ENCODE results near the gene TOR3A. TPM values are rescaled to one million over a fixed set of nuclear protein-coding genes. Genes with fewer than 3 reads are reported as not detected.

The TOR3A gene
- total RNA-seq, 4 donors from 2014 or later = 17.8 to 40.5 (median 31.4) TPM

GRCh38 chr1:179107706-179108629 lies 26.1 kb downstream of the TOR3A start:
- no peak for ATAC-seq
- TF ChIP-seq POLR2A (IDR thresholded peaks at IDR 0.05) = no peak
- no peak for TF ChIP-seq CTCF (IDR thresholded peaks at IDR 0.05)
- no peak for TF ChIP-seq EP300 (IDR thresholded peaks at IDR 0.05)
- no peak for TF ChIP-seq POLR2AphosphoS5 (IDR thresholded peaks at IDR 0.05)
- no peaks in the 10 kb centered on the region for H3K4me1 ChIP-seq
- H3K27ac ChIP-seq = no peak overlapping the region
- no peaks in the 10 kb centered on the region for H3K9me3 ChIP-seq
- H3K4me3 ChIP-seq = no peak overlapping the region
- 83 to 97% methylated on average over 4 to 6 of the region's 15 CpGs for WGBS, 2 donors (ENCODE audit: low coverage in 1 of 2)
- H3K36me3 ChIP-seq = peaks cover 0 to 68% of the 10 kb centered on the region in 2 donors
- no peaks in the 10 kb centered on the region for H3K27me3 ChIP-seq

- H3K4me1 ChIP-seq = no peaks in the 10 kb centered on the region
- no peak overlapping the region for H3K27ac ChIP-seq
- H3K36me3 ChIP-seq = peaks cover 0 to 73% of the 10 kb centered on the region in 2 donors
- TF ChIP-seq POLR2AphosphoS5 (IDR thresholded peaks at IDR 0.05) (no peak), CTCF (IDR thresholded peaks at IDR 0.05) (no peak), POLR2A (IDR thresholded peaks at IDR 0.05) (no peak), EP300 (IDR thresholded peaks at IDR 0.05) (no peak)
- no peaks in the 10 kb centered on the region for H3K27me3 ChIP-seq
- H3K4me3 ChIP-seq = no peak overlapping the region
- H3K9me3 ChIP-seq = no peaks in the 10 kb centered on the region
- ATAC-seq = no peak
- WGBS, 2 donors (ENCODE audit: low coverage in 1 of 2) = no CpG with 5 or more reads among the region's 2 CpGs
Observed at GRCh38 chr1:179108644-179109043, 26.8 kb downstream of the TOR3A start.

- H3K4me3 ChIP-seq = no peak overlapping the region
- H3K9me3 ChIP-seq = no peaks in the 10 kb centered on the region
- no peak for ATAC-seq
- no peak for TF ChIP-seq POLR2AphosphoS5 (IDR thresholded peaks at IDR 0.05)
- H3K27ac ChIP-seq = no peak overlapping the region
- H3K27me3 ChIP-seq = no peaks in the 10 kb centered on the region
- 33 to 82% methylated on average over 1 to 3 of the region's 3 CpGs for WGBS, 2 donors (ENCODE audit: low coverage in 1 of 2)
- peaks cover 0 to 90% of the 10 kb centered on the region in 2 donors for H3K36me3 ChIP-seq
- no peaks in the 10 kb centered on the region for H3K4me1 ChIP-seq
Observed at GRCh38 chr1:179115181-179115580, 33.3 kb downstream of the TOR3A start.

GRCh38 chr1:179119513-179119912 lies 37.6 kb downstream of the TOR3A start:
- TF ChIP-seq POLR2AphosphoS5 (IDR thresholded peaks at IDR 0.05) = no peak
- TF ChIP-seq CTCF (IDR thresholded peaks at IDR 0.05) = no peak
- no peak for TF ChIP-seq POLR2A (IDR thresholded peaks at IDR 0.05)
- no peak for TF ChIP-seq EP300 (IDR thresholded peaks at IDR 0.05)
- no peak for ATAC-seq
- H3K27ac ChIP-seq = no peak overlapping the region
- H3K9me3 ChIP-seq = no peaks in the 10 kb centered on the region
- peaks cover 0 to 7% (median 0%) of the 10 kb centered on the region in 3 donors for H3K4me1 ChIP-seq
- no peak overlapping the region for H3K4me3 ChIP-seq
- H3K36me3 ChIP-seq = peaks cover 0 to 70% of the 10 kb centered on the region in 2 donors
- no peaks in the 10 kb centered on the region for H3K27me3 ChIP-seq

- H3K4me3 ChIP-seq = no peak overlapping the region
- no peaks in the 10 kb centered on the region for H3K9me3 ChIP-seq
- WGBS, 2 donors (ENCODE audit: low coverage in 1 of 2) = 66 to 79% methylated on average over 2 of the region's 2 CpGs
- H3K27ac ChIP-seq = no peak overlapping the region
- peaks cover 0 to 7% (median 0%) of the 10 kb centered on the region in 3 donors for H3K4me1 ChIP-seq
- no peaks in the 10 kb centered on the region for H3K27me3 ChIP-seq
- peaks cover 0 to 66% of the 10 kb centered on the region in 2 donors for H3K36me3 ChIP-seq
- TF ChIP-seq POLR2AphosphoS5 (IDR thresholded peaks at IDR 0.05) (no peak), EP300 (IDR thresholded peaks at IDR 0.05) (no peak), CTCF (IDR thresholded peaks at IDR 0.05) (no peak)
- ATAC-seq = no peak
Observed at GRCh38 chr1:179120736-179121135, 38.9 kb downstream of the TOR3A start.
